SK-N-SH (cell line): ENCODE measurements around the gene ST6GALNAC5. TPM values are rescaled to one million over a fixed set of nuclear protein-coding genes. Genes with fewer than 3 reads are reported as not detected.

ENCODE experiments used
- CTCF ChIA-PET: fragments of 300-600, 350-600 bp; formaldehyde crosslinking; extraction: SDS; loops from one replicate; lab custom pipeline; 2021; lab: Yijun Ruan, JAX
- POLR2A ChIA-PET: fragments of 350-600 bp; sonication (Branson Sonifier 250); formaldehyde crosslinking; extraction: SDS; loops from one replicate; lab custom pipeline; 2020; ENCODE audit warnings: antibody characterized with exemption, inconsistent platforms; lab: Yijun Ruan, JAX
- DNase-seq: peaks from one replicate; pipeline ENCODE4 v3.0.0; 2012
- H2AFZ ChIP-seq: fragments of 200-600 bp; sonication (generic); 2 replicates; pipeline ENCODE4 v1.8.1; 2016; ENCODE audit warnings: antibody characterized with exemption, mild to moderate bottlenecking, low read depth
- H3F3A ChIP-seq: fragments of 200-600 bp; sonication (generic); replicated peaks from 2 replicates; pipeline ENCODE3; 2016; ENCODE audit warnings: antibody characterized with exemption, mild to moderate bottlenecking; ENCODE audit not compliant: insufficient read depth
- H3K27ac ChIP-seq, 2 experiments: fragments of 200-500 bp in 1 of 2; fragments of 200-600 bp in 1 of 2; sonication (Bioruptor generic) in 1 of 2; sonication (generic), shearing (Covaris generic) in 1 of 2; 2 replicates each; pipeline versions ENCODE4 v1.5.1 to v1.6.1; 2014 to 2016; ENCODE audit warnings: low read depth in 2 of 2, inconsistent platforms in 1 of 2, low read length in 1 of 2, mild to moderate bottlenecking in 1 of 2, mixed read lengths in 1 of 2
- H3K27me3 ChIP-seq: fragments of 200-600 bp; sonication (generic), shearing (Covaris generic); 2 replicates; pipeline ENCODE4 v1.6.1; 2016; ENCODE audit warnings: mixed run types; ENCODE audit not compliant: insufficient read depth
- H3K36me3 ChIP-seq, 2 experiments: fragments of 200-500 bp in 1 of 2; fragments of 200-600 bp in 1 of 2; sonication (Bioruptor generic) in 1 of 2; sonication (generic) in 1 of 2; replicated peaks in 1 of 2; 2 replicates each; pipeline versions ENCODE3 to v1.5.1; 2014 to 2016; ENCODE audit warnings: low read length in 1 of 2, mild to moderate bottlenecking in 1 of 2; ENCODE audit not compliant: insufficient read depth in 2 of 2, control insufficient read depth in 1 of 2
- H3K4me1 ChIP-seq, 2 experiments: fragments of 200-500 bp in 1 of 2; fragments of 200-600 bp in 1 of 2; sonication (Bioruptor generic) in 1 of 2; sonication (generic), shearing (Covaris generic) in 1 of 2; 2 replicates each; pipeline versions ENCODE4 v1.5.1 to v1.6.1; 2014 to 2016; ENCODE audit warnings: low read depth in 1 of 2, low read length in 1 of 2, mixed run types in 1 of 2; ENCODE audit not compliant: insufficient read depth in 2 of 2, control insufficient read depth in 1 of 2
- H3K4me2 ChIP-seq: fragments of 200-600 bp; sonication (generic), shearing (Covaris generic); 2 replicates; pipeline ENCODE4 v1.6.1; 2017; ENCODE audit warnings: mixed run types
- H3K4me3 ChIP-seq, 2 experiments: fragments of 200-500 bp in 1 of 2; fragments of 200-600 bp in 1 of 2; sonication (Bioruptor generic) in 1 of 2; sonication (generic), shearing (Covaris generic) in 1 of 2; 2 replicates each; pipeline versions ENCODE4 v1.5.1 to v1.8.1; 2014 to 2016; ENCODE audit warnings: low read depth in 2 of 2, inconsistent platforms in 1 of 2, low read length in 1 of 2, mild to moderate bottlenecking in 1 of 2, mixed read lengths in 1 of 2, moderate library complexity in 1 of 2
- H3K79me2 ChIP-seq: fragments of 200-600 bp; sonication (generic); 2 replicates; pipeline ENCODE4 v1.8.1; 2017; ENCODE audit warnings: mild to moderate bottlenecking; ENCODE audit not compliant: insufficient read depth
- H3K9ac ChIP-seq: fragments of 200-600 bp; sonication (generic); 2 replicates; pipeline ENCODE4 v1.6.1; 2017; ENCODE audit warnings: mixed run types
- H3K9me2 ChIP-seq: fragments of 200-600 bp; sonication (generic); 2 replicates; pipeline ENCODE4 v1.6.1; 2017; ENCODE audit warnings: mixed run types
- H3K9me3 ChIP-seq: fragments of 200-600 bp; sonication (generic); 2 replicates; pipeline ENCODE4 v1.6.1; 2017; ENCODE audit warnings: mixed run types, mild to moderate bottlenecking, moderate library complexity
- H4K20me1 ChIP-seq: fragments of 200-600 bp; sonication (generic); 2 replicates; pipeline ENCODE4 v1.6.1; 2017; ENCODE audit warnings: mild to moderate bottlenecking, mixed run types; ENCODE audit not compliant: insufficient read depth
- CHD2 ChIP-seq: fragments of 150-350 bp; IDR thresholded peaks from 2 replicates; pipeline ENCODE4 v1.6.1; 2018; ENCODE audit warnings: low read length; ENCODE audit not compliant: partially characterized antibody
- CTCF ChIP-seq: fragments of 200-600 bp; sonication (generic); IDR thresholded peaks from 2 replicates; pipeline ENCODE4 v1.6.1; 2017; ENCODE audit warnings: antibody characterized with exemption, mild to moderate bottlenecking, moderate library complexity
- ELF1 ChIP-seq: IDR thresholded peaks from 2 replicates; pipeline ENCODE4 v1.4.0; 2012
- GABPA ChIP-seq: IDR thresholded peaks from 2 replicates; pipeline ENCODE4 v1.4.0; 2012; ENCODE audit warnings: low read depth, mild to moderate bottlenecking
- GATA2 ChIP-seq: sonication (generic); formaldehyde crosslinking; IDR thresholded peaks from 2 replicates; pipeline ENCODE4 v1.5.0; 2020; ENCODE audit warnings: mild to moderate bottlenecking, missing genetic modification reagents
- POLR2AphosphoS5 ChIP-seq: IDR thresholded peaks from 2 replicates; pipeline ENCODE4 v1.6.1; 2012; ENCODE audit warnings: low read depth, low read length
- RCOR1 ChIP-seq: fragments of 150-350 bp; IDR thresholded peaks from 2 replicates; pipeline ENCODE4 v1.6.1; 2017; ENCODE audit warnings: antibody characterized with exemption, low read length
- RXRA ChIP-seq: IDR thresholded peaks from 2 replicates; pipeline ENCODE4 v1.4.0; 2012; ENCODE audit warnings: low read depth, mild to moderate bottlenecking, borderline replicate concordance
- SMC3 ChIP-seq: IDR thresholded peaks from 2 replicates; pipeline ENCODE4 v1.6.1; 2012; ENCODE audit warnings: low read depth, low read length, improper control_type of control experiment
- TEAD4 ChIP-seq: IDR thresholded peaks from 2 replicates; pipeline ENCODE4 v1.4.0; 2012; ENCODE audit warnings: mild to moderate bottlenecking, borderline replicate concordance; ENCODE audit not compliant: insufficient read depth
- WGBS: methylation state at CpG from one replicate; pipeline ENCODE4 v1.1.6; 2017; ENCODE audit warnings: low lambda C conversion rate; 5-methylcytosine and 5-hydroxymethylcytosine counted together
- polyA plus RNA-seq, 3 experiments: library from polyadenylated mRNA; depleted of rRNA; stranded (reverse); fragments of >200 nt; gene quantifications; 2 replicates each; pipeline ENCODE4 v1.2.3, GENCODE V29; 2012
- TF ChIP-seq, protein P1 (sequence below): IDR thresholded peaks from 2 replicates; pipeline ENCODE4 v1.4.0; 2012; ENCODE audit warnings: low read depth, borderline replicate concordance
- TF ChIP-seq, protein P2 (sequence below): IDR thresholded peaks from 2 replicates; pipeline ENCODE4 v1.6.1; 2012; ENCODE audit warnings: mild to moderate bottlenecking, low read depth, low read length, moderate library complexity
- TF ChIP-seq, protein P3 (sequence below): IDR thresholded peaks from 2 replicates; pipeline ENCODE4 v1.4.0; 2012; ENCODE audit warnings: low read depth, borderline replicate concordance

Gene ST6GALNAC5
- polyA plus RNA-seq, 1 of the 3 experiments (the other 2 are of a cell fraction): 10.6 TPM

DNA sequence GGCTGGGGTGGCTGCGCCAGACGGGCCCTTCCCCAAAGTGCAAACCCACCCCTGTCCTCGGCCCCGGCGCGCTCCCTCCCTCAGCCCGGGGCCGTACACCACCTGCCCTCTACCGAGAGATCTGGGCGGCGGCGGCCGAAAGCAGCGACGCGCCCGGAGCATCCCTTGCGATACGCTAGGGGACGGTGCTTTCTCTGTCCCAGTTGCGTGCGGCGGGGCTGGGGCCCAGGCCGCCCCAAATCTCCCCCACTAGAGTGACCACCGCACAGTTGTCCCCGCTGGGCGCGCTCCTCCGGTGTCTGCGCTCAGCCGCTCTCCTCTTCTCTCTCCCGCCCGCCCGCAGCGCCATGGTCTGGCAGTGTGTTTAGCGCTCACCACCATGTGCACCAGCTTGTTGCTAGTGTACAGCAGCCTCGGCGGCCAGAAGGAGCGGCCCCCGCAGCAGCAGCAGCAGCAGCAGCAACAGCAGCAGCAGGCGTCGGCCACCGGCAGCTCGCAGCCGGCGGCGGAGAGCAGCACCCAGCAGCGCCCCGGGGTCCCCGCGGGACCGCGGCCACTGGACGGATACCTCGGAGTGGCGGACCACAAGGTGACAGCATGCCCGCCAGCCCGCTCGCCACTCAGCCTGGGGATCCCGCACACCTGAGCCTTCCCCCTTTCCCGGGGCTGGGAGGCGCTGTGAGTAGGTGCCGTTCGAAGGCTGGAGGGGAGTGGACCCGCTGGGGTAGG is 1.0 kb downstream of the ST6GALNAC5 start (continued):
- TF ChIP-seq GATA2: no peak
- TF ChIP-seq, protein P1, sequence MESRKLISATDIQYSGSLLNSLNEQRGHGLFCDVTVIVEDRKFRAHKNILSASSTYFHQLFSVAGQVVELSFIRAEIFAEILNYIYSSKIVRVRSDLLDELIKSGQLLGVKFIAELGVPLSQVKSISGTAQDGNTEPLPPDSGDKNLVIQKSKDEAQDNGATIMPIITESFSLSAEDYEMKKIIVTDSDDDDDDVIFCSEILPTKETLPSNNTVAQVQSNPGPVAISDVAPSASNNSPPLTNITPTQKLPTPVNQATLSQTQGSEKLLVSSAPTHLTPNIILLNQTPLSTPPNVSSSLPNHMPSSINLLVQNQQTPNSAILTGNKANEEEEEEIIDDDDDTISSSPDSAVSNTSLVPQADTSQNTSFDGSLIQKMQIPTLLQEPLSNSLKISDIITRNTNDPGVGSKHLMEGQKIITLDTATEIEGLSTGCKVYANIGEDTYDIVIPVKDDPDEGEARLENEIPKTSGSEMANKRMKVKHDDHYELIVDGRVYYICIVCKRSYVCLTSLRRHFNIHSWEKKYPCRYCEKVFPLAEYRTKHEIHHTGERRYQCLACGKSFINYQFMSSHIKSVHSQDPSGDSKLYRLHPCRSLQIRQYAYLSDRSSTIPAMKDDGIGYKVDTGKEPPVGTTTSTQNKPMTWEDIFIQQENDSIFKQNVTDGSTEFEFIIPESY: no peak
- TF ChIP-seq CHD2: no peak
- TF ChIP-seq POLR2AphosphoS5: no peak
- TF ChIP-seq, protein P2, sequence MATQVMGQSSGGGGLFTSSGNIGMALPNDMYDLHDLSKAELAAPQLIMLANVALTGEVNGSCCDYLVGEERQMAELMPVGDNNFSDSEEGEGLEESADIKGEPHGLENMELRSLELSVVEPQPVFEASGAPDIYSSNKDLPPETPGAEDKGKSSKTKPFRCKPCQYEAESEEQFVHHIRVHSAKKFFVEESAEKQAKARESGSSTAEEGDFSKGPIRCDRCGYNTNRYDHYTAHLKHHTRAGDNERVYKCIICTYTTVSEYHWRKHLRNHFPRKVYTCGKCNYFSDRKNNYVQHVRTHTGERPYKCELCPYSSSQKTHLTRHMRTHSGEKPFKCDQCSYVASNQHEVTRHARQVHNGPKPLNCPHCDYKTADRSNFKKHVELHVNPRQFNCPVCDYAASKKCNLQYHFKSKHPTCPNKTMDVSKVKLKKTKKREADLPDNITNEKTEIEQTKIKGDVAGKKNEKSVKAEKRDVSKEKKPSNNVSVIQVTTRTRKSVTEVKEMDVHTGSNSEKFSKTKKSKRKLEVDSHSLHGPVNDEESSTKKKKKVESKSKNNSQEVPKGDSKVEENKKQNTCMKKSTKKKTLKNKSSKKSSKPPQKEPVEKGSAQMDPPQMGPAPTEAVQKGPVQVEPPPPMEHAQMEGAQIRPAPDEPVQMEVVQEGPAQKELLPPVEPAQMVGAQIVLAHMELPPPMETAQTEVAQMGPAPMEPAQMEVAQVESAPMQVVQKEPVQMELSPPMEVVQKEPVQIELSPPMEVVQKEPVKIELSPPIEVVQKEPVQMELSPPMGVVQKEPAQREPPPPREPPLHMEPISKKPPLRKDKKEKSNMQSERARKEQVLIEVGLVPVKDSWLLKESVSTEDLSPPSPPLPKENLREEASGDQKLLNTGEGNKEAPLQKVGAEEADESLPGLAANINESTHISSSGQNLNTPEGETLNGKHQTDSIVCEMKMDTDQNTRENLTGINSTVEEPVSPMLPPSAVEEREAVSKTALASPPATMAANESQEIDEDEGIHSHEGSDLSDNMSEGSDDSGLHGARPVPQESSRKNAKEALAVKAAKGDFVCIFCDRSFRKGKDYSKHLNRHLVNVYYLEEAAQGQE: no peak
- TF ChIP-seq, protein P3, sequence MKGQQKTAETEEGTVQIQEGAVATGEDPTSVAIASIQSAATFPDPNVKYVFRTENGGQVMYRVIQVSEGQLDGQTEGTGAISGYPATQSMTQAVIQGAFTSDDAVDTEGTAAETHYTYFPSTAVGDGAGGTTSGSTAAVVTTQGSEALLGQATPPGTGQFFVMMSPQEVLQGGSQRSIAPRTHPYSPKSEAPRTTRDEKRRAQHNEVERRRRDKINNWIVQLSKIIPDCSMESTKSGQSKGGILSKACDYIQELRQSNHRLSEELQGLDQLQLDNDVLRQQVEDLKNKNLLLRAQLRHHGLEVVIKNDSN: no peak
- TF ChIP-seq TEAD4: no peak
- no peak for TF ChIP-seq ELF1
- no peak for TF ChIP-seq RXRA
- no peak for TF ChIP-seq RCOR1

GRCh38 chr1:76868916-76869315 is 1.6 kb downstream of the ST6GALNAC5 start:
- 5% methylated on average over 9 of the region's 19 CpGs for WGBS
- Histone ChIP-seq H3K27ac (peak overlapping the region; percentile 2 to 88; a peak in 3 of 4 replicates), H3K4me3 (peak overlapping the region; percentile 89 to 93), H3K9me2 (no peaks in the 10 kb centered on the region), H2AFZ (peak overlapping the region; percentile 96), H4K20me1 (no peaks in the 10 kb centered on the region), H3K4me2 (peak overlapping the region; percentile 91), H3F3A (peaks cover 9% of the 10 kb centered on the region), H3K4me1 (peaks cover 5 to 10% of the 10 kb centered on the region in 2 experiments; a peak in 3 of 4 replicates), H3K9ac (peak overlapping the region; percentile 74; the same call in 1 of the 2 replicates), H3K27me3 (no peaks in the 10 kb centered on the region), H3K79me2 (no peaks in the 10 kb centered on the region), H3K36me3 (peaks cover 0 to 15% of the 10 kb centered on the region in 2 experiments), H3K9me3 (no peaks in the 10 kb centered on the region)
- ChIA-PET POLR2A (interaction anchor here (1.6 kb wide), 1 partner anchor 104 kb away, joined by 5 read pairs; no protein-coding TSS in a partner anchor), CTCF (interaction anchor here (0.6 to 2.2 kb wide), 9 partner anchors 104 to 729 kb away, joined by 3 to 11 read pairs (median 4); no protein-coding TSS in a partner anchor)
- TF ChIP-seq GABPA (peak; percentile 43), RCOR1 (no peak), CTCF (no peak), CHD2 (peak; percentile 29), SMC3 (peak; percentile 1; the same call in 1 of the 2 replicates)
- TF ChIP-seq, protein P2: no peak
- DNase-seq: peak; percentile 73
